ENCODE measurements around the gene BCAS3. TPM values are rescaled to one million over a fixed set of nuclear protein-coding genes. Genes with fewer than 3 reads are reported as not detected.
A peak's percentile ranks its signal among the peaks of the same experiment; 100 is the strongest.

Gene BCAS3
- total RNA-seq, 1 donor from 2014 or later = 22.6 TPM

DNA sequence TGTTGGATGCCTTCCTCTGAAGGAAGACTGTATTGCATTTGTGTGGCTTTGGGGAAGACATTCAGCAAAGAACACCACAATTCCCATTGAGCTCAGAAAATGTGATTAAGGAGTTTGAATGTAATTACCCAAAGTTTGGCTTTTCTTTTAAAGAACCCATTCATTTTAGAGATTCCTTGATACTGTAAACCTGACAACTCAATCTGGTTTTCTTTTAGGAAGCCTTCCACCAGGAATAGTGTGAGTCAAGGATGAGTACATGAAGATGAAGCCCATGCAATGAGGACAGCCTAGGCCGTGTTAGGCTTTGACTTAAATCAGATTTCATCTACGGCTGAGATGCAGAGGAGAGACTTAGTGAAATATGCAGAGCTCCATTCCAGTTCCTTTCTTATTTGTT, 450.3 kb downstream of the BCAS3 start:
- Mint-ChIP-seq H3K9me3 (ENCODE audit: low read depth) (no peaks in the 10 kb centered on the region), H3K4me1 (ENCODE audit: low read depth) (peaks cover 33% of the 10 kb centered on the region), H3K4me3 (ENCODE audit: unreplicated experiment) (no peak overlapping the region), H3K27me3 (ENCODE audit: low read depth) (no peaks in the 10 kb centered on the region), H3K36me3 (ENCODE audit: low read depth) (peaks cover 3% of the 10 kb centered on the region), H3K27ac (ENCODE audit: unreplicated experiment) (no peak overlapping the region)
- TF ChIP-seq, protein P1, sequence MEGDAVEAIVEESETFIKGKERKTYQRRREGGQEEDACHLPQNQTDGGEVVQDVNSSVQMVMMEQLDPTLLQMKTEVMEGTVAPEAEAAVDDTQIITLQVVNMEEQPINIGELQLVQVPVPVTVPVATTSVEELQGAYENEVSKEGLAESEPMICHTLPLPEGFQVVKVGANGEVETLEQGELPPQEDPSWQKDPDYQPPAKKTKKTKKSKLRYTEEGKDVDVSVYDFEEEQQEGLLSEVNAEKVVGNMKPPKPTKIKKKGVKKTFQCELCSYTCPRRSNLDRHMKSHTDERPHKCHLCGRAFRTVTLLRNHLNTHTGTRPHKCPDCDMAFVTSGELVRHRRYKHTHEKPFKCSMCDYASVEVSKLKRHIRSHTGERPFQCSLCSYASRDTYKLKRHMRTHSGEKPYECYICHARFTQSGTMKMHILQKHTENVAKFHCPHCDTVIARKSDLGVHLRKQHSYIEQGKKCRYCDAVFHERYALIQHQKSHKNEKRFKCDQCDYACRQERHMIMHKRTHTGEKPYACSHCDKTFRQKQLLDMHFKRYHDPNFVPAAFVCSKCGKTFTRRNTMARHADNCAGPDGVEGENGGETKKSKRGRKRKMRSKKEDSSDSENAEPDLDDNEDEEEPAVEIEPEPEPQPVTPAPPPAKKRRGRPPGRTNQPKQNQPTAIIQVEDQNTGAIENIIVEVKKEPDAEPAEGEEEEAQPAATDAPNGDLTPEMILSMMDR (IDR thresholded peaks at IDR 0.05) = no peak
- DNase-seq (ENCODE audit: low spot score) = no peak

DNA sequence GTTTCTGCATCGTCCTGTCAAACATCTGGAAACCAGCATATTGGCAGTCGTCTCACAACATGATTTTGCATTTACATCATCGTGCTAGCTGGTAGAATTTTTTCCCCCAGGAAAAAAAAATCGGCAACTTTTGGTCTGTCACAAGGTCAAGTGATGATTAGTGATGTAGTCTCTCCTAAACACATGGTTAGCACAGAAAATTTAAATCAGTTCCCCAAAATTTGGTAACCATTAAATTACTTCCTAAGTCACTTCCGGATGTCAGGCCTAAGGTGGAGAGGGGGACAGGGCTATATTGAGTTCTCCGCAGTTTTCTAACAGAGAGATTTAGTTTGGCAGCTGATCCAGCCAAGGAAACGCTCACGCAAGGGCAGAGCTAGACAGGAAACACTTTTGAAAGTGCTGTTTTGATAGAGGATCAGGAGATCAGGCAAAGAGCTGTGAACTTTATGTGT, 451.0 kb downstream of the BCAS3 start:
- DNase-seq (ENCODE audit: low spot score) = no peak
- H3K27ac Mint-ChIP-seq (ENCODE audit: unreplicated experiment) = peak overlapping the region; percentile 88
- H3K27me3 Mint-ChIP-seq (ENCODE audit: low read depth) = no peaks in the 10 kb centered on the region
- peaks cover 33% of the 10 kb centered on the region for H3K4me1 Mint-ChIP-seq (ENCODE audit: low read depth)
- TF ChIP-seq, protein P1 (IDR thresholded peaks at IDR 0.05) = no peak
- H3K9me3 Mint-ChIP-seq (ENCODE audit: low read depth) = no peaks in the 10 kb centered on the region
- H3K36me3 Mint-ChIP-seq (ENCODE audit: low read depth) = peaks cover 3% of the 10 kb centered on the region
- no peak overlapping the region for H3K4me3 Mint-ChIP-seq (ENCODE audit: unreplicated experiment)

DNA sequence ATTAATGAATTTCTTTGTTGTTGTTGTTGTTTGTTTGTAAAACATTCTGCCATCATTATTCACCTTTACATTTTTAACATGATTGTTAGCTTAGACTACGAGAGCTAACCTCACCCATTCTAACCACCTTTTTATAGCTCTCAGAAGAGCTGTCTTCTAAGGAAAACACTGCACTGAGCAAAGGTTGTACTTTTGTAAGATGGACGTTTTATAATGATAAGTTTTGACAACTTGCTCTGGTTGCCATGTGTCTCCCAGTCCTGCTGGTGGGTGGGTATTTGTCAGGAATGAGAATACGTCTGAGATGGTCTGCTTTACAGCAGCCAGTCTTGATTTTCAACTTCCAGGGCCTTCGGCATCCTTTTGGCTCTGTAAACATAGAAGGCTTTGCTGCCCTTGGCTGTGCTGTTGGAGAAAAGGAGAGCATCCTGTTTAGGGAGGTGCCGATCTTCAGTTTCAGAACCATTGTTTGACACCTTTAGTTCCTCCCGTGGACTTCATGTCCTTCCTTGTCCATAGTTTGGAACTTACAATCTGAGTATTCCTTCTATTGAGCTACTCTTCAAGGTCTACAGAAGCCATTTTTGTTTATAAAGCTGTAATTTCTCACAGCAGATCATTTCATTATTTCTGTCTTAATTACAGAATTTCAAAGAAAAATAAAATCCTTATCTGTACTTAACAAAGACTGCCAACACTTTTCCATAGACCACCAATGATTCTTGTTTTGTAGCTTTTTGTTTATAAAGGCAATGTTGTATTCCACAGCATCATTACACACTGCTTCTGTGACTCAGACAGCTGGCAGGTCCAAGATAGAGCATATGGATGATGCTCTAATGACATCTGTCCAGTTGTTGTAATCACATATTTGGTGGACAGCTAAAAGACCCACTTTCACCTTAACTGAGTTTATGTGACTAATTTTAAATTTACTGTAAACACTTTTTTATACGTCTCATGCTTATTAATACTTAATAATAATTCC, 451.9 kb downstream of the BCAS3 start:
- H3K4me3 Mint-ChIP-seq (ENCODE audit: unreplicated experiment) = no peak overlapping the region
- no peaks in the 10 kb centered on the region for H3K9me3 Mint-ChIP-seq (ENCODE audit: low read depth)
- H3K36me3 Mint-ChIP-seq (ENCODE audit: low read depth) = peaks cover 3% of the 10 kb centered on the region
- peaks cover 33% of the 10 kb centered on the region for H3K4me1 Mint-ChIP-seq (ENCODE audit: low read depth)
- no peak overlapping the region for H3K27ac Mint-ChIP-seq (ENCODE audit: unreplicated experiment)
- no peaks in the 10 kb centered on the region for H3K27me3 Mint-ChIP-seq (ENCODE audit: low read depth)
- no peak for DNase-seq (ENCODE audit: low spot score)
- TF ChIP-seq, protein P1 (IDR thresholded peaks at IDR 0.05) = no peak

GRCh38 chr17:61130330-61130729, 452.7 kb downstream of the BCAS3 start:
- peaks cover 33% of the 10 kb centered on the region for H3K4me1 Mint-ChIP-seq (ENCODE audit: low read depth)
- H3K27ac Mint-ChIP-seq (ENCODE audit: unreplicated experiment) = no peak overlapping the region
- H3K36me3 Mint-ChIP-seq (ENCODE audit: low read depth) = peaks cover 3% of the 10 kb centered on the region

DNA sequence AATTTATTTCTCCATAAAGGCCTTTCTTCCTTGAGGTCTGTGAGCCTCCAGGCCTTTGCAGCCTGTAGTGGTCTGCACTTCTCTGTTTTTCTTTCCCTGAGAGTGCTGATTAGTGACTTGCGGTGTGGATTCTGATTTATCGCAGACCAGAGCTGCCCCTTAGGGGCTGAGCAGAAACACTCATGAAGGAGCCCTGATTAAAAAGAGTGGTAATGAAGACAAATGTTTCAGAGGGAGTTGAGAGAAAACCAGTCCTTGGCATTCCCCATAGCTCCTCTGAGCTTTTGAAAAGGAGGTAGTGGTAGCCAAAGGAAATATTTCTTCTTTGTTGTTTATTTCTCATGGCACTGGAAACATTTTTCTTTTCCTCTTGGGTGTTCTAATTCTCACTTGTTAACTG, 453.9 kb downstream of the BCAS3 start:
- Mint-ChIP-seq H3K27me3 (ENCODE audit: low read depth) (no peaks in the 10 kb centered on the region), H3K4me1 (ENCODE audit: low read depth) (peaks cover 29% of the 10 kb centered on the region), H3K4me3 (ENCODE audit: unreplicated experiment) (no peak overlapping the region), H3K36me3 (ENCODE audit: low read depth) (peaks cover 7% of the 10 kb centered on the region), H3K27ac (ENCODE audit: unreplicated experiment) (peak overlapping the region; percentile 62), H3K9me3 (ENCODE audit: low read depth) (no peaks in the 10 kb centered on the region)
- no peak for DNase-seq (ENCODE audit: low spot score)
- TF ChIP-seq, protein P1 (IDR thresholded peaks at IDR 0.05) = no peak

More at GRCh38 chr17:61130330-61130729, 452.7 kb downstream of the BCAS3 start:
- Mint-ChIP-seq H3K9me3 (ENCODE audit: low read depth) (no peaks in the 10 kb centered on the region), H3K27me3 (ENCODE audit: low read depth) (no peaks in the 10 kb centered on the region), H3K4me3 (ENCODE audit: unreplicated experiment) (no peak overlapping the region)
- TF ChIP-seq, protein P1 (IDR thresholded peaks at IDR 0.05) = no peak
- DNase-seq (ENCODE audit: low spot score) = no peak
